HG03457 (cell line): ENCODE results near the gene UBA1.
A peak's percentile ranks its signal among the peaks of the same experiment; 100 is the strongest.

ENCODE experiments used
- ATAC-seq: cut with Tn5 transposase; IDR thresholded peaks from one replicate; pipeline ENCODE4 v1.9.1; 2021; ENCODE audit warnings: moderate number of reproducible peaks; ENCODE audit not compliant: unreplicated experiment

The UBA1 gene

DNA sequence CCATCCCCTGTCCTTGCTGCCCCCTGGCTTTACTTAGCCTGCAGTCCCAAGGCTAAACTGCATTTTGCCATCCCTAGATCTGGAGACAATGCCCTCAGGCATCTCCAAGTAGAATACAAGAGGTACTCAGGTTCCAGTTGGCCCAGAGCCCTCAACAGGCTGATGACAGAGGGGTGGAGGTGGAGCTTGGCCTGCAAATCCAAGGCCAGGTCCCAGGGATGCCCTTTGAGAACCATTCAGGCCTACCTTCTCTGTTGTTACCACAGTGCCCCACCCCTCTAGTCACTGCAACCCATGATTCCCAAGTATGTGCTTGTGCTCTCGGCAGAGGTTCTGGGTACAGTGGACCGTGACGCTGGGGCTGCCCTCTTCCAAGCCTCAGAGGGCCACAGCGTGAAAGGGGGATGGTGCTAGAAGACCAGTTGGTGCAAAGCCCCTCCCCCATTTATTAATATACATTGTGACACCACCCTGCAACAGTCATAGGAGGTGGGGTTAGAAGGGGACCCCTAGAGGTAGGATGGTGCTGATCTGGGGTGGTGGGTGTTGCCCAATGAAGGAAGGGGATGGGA is 6.4 kb upstream of the UBA1 start:
- ATAC-seq = no peak

- no peak for ATAC-seq
Observed at GRCh38 chrX:47189906-47190305, 3.7 kb upstream of the UBA1 start.

DNA sequence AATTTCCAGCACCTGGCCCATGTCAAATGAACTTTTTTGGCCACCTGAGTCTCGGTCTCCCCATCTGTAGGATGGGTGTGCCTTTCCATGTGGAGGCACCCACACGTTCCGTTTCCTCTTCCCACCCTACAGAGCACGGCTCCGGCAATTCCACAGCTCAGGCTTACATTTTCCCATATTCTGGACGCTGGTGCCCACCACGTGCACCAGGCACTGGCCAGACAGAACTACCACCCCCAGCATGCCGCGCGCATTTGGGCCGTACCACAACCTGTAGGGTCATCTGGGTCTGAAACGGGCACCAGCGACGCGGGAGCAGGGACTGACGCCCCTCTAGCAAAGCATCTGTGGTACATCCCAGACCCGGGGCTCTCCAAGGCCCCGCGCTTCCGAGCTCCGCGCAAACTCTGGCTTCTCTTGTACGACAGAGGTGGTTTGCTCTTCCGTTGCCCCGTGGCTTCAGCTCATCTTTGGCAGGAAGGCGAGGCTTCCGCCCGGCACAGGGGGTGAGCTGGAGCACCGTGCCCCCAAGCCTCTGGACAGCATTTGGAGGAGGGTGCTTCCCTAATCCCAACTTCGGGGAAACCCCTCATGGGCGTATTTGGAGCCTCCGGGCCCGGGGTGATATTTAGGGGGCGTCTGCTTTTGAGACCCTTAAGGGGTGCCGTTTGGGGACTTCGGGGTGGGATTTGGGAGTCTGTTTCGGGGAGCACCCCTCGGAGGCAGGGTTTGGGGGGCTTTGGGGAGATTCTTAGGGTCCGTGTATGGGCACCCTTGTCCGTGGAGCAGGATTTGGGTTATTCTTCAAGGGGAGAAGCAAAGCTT is 3.0 kb upstream of the UBA1 start:
- ATAC-seq = peak; percentile 50

DNA sequence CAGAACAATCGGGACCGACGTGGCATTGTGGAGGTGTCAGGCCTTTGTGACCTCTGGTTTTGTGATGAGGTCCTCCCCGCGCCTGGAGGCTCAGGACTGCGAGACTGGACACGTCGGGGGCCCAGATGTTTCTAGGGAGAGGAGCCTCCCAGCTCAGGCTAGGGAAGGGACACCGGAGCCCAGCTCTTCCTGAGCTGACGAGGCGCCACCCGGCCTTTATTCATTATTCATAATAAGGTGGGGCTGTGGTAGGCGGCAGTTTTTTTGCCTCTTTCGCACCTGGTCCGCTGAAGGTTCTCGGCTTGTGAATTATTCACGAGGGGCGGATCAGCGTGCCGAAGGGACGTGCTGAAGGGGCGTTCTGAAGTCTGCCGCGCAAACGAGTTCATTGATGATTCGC is 2.3 kb upstream of the UBA1 start:
- no peak for ATAC-seq

DNA sequence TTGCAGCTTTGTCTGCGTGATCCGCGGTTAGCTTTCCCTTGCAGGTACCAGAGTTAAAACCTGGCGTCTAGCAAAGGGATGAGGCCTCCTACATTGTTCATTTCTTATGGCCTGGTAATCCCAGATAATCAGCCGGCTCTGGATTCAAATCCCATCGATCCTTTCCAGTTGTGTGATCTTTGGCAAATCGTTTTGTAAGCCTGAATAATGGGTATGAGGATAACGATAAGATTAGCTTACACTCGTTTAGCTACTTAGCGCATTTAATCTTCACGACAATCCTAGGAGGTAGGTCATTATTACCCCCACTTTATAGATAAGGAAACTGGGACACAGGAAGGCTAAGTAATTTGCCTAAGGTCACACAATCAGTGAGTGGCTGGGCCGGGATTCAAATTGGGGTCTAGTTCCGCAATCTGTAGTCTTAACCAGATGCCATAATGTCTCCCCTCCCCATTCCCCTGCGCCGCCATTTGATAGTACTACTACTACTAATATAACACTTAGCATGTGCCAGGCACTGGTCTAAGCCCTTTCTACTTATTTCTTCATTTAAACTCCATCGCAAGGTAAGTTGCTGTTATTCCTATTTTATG is 1.7 kb upstream of the UBA1 start:
- ATAC-seq = no peak

- ATAC-seq = no peak
Observed at GRCh38 chrX:47194194-47194787, 662 bp downstream of the UBA1 start.

DNA sequence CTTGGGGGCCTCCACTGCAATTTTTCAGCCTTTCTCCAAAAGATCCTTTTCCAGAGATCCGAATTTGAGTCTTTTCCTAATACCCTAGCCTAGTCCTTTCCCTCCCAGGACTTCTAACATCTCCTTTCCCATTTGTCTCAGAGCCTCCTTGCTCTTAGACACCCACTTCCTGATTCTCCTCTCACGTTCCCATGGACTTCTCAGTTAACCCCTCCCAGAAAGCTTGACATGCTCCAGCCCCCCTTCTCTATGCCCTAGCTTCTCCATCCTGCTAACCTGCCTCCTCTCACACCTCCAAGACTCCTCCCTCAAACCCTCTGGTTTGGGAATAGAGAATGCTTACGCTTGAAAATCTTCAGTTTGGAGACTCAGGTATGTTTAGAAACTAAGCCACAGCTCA is 2.5 kb downstream of the UBA1 start:
- no peak for ATAC-seq

GRCh38 chrX:47197526-47197925 is 3.9 kb downstream of the UBA1 start:
- no peak for ATAC-seq

DNA sequence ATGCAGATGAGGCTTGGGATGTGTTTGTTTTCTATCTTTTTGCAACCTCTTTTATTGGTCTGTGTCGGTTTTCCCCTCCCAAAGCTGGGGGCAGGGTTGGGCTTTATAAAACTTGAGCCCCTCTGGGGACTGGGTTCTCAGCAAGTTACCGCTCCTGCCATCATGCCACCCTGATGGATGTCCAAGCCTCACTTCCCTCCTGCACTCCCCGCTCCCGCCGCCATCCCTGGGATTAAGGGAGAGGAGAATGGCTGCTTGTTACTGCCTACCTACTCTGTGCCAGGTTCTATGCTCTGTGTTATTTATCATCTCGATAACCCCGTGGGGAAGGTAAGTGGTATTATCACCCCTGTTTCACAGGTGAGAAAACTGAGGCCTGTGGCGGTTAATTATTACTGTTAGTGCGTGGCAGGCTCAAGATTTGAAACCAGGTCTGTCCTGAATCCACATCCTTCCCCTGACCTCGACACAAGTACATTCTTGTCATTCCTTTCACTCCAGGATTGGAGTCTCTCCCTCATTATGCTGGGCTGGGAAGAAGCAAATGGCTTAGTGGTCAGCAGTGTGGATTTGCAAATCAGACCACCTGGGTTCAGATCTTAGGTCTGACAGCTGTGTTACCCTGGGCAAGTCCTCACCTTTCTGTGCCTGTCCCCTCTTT is 4.5 kb downstream of the UBA1 start:
- ATAC-seq = no peak

- ATAC-seq = no peak
Observed at GRCh38 chrX:47198687-47199080, 5.1 kb downstream of the UBA1 start.

- ATAC-seq = no peak
Observed at GRCh38 chrX:47199286-47199685, 5.7 kb downstream of the UBA1 start.

DNA sequence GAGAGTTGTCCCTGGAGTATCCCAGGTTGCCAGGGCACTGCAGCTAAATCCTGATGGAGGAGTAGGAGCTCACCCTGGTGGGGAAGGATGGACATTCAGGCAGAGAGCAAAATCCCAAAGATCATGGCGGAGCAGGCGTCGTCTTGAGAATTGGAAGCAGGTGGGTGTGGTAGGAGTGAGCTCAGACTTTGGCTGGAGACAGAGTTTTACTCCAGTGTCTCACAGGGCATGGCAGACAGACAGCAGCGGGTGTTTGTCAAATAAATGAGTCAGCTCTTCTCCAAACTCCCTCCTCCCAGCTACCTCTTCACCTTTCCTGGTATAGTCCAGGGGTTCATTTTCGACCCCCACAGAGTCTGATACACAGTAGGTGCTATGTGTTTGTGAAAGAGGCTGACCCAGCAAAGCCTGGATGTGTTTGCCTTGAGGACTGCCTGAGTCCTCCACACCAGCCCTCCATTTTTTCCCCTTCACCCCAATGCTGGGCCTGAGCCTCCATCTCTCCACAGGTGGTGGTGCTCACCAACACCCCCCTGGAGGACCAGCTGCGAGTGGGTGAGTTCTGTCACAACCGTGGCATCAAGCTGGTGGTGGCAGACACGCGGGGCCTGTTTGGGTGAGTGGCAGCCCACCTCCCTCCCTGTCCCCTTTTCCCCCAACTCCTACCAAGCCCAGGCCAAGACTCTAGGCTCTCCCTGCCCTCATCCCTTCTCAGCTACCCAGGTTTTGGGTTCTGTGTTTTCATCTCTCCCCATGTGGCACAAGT is 6.9 kb downstream of the UBA1 start:
- ATAC-seq = no peak

- ATAC-seq = no peak
Observed at GRCh38 chrX:47201345-47201944, 7.8 kb downstream of the UBA1 start.

- ATAC-seq = no peak
Observed at GRCh38 chrX:47202316-47202715, 8.7 kb downstream of the UBA1 start.

DNA sequence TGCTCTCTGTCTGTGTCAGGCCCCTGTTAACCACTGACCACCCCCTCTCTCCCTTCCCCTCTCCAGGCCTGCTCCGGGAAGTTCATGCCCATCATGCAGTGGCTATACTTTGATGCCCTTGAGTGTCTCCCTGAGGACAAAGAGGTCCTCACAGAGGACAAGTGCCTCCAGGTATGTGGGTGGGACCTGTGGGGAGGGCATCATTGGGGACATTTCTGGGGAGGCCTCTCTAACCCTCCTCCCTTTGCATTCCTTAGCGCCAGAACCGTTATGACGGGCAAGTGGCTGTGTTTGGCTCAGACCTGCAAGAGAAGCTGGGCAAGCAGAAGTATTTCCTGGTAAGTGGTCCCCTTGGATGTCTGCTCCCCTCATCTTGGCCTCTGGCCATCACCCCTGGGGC is 9.2 kb downstream of the UBA1 start:
- ATAC-seq = no peak

DNA sequence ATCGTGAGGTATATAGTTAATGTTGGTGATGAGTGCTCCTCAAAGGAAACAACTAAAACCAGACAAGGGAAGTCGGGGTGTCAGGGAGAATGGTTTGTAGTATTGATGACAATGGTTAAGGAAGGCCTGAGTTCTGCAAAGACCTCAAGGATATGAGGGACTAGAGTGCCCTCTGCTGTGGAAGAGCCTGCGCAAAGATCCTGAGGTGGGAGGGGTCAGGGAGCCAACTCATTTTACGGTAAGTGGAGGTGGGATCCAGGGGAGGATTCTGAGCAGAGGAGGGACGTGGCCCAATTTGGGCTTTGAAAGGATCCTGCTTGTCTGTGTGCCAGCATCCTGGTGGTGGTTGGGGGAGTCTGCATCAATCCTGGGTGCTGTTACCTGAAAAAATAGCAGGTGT is 11.3 kb downstream of the UBA1 start:
- ATAC-seq = no peak

- ATAC-seq = no peak
Observed at GRCh38 chrX:47206316-47206715, 12.7 kb downstream of the UBA1 start.

DNA sequence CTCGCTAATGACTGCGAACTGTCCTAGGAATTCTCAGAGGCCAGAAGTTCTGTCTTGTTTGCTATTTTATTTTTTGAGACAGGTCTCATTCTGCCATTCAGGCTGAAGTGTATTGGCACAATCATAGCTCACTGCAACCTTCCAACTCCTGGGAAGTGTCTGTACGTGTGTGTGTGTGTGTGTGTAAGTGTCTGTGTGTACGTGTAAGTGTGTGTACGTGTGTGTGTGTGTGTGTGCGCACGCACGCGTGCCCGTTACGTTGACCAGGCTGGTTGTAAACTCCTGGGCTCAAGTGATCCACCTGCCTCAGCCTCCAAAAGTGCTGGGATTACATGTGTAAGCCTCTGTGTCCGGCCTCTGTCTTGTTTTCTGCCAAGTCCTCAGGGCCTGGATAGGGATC is 14.5 kb downstream of the UBA1 start:
- no peak for ATAC-seq

GRCh38 chrX:47209508-47210238 is 16.0 kb downstream of the UBA1 start:
- ATAC-seq = no peak
